H9 (cell line): ENCODE results near the gene PHF12. TPM values are rescaled to one million over a fixed set of nuclear protein-coding genes. Genes with fewer than 3 reads are reported as not detected.

Experiments used
- DNase-seq: peaks from one replicate; pipeline ENCODE4 v3.0.0-alpha.2; 2017
- H2AFZ ChIP-seq: one replicate; pipeline ENCODE4 v1.6.1; 2013; ENCODE audit warnings: mild to moderate bottlenecking, low read length, control low read depth, moderate library complexity
- H2AK5ac ChIP-seq: 2 replicates; pipeline ENCODE4 v1.6.1; 2013; ENCODE audit warnings: low read length, control low read depth, mixed read lengths; ENCODE audit not compliant: insufficient read length
- H2BK120ac ChIP-seq: one replicate; pipeline ENCODE4 v1.6.1; 2013; ENCODE audit warnings: low read depth, mild to moderate bottlenecking, low read length, control low read depth, inconsistent platforms; ENCODE audit not compliant: poor library complexity, severe bottlenecking
- H2BK12ac ChIP-seq: 2 replicates; pipeline ENCODE4 v1.6.1; 2013; ENCODE audit warnings: low read length, control low read depth, mixed read lengths, low read depth; ENCODE audit not compliant: insufficient read length
- H2BK15ac ChIP-seq: 2 replicates; pipeline ENCODE4 v1.6.1; 2013; ENCODE audit warnings: low read depth, low read length, control low read depth
- H2BK20ac ChIP-seq: one replicate; pipeline ENCODE4 v1.6.1; 2013; ENCODE audit warnings: low read depth, mild to moderate bottlenecking, low read length, control low read depth, inconsistent platforms; ENCODE audit not compliant: poor library complexity, severe bottlenecking
- H2BK5ac ChIP-seq: 2 replicates; pipeline ENCODE4 v1.6.1; 2013; ENCODE audit warnings: low read length, control low read depth, mixed read lengths; ENCODE audit not compliant: insufficient read length
- H3K14ac ChIP-seq: 2 replicates; pipeline ENCODE4 v1.6.1; 2013; ENCODE audit warnings: low read length, control low read depth; ENCODE audit not compliant: insufficient read depth
- H3K18ac ChIP-seq: 2 replicates; pipeline ENCODE4 v1.6.1; 2013; ENCODE audit warnings: low read depth, mild to moderate bottlenecking, mixed read lengths, low read length, control low read depth; ENCODE audit not compliant: insufficient read length
- H3K23ac ChIP-seq: 2 replicates; pipeline ENCODE4 v1.6.1; 2013; ENCODE audit warnings: low read length, control low read depth, mixed read lengths, low read depth; ENCODE audit not compliant: insufficient read length
- H3K23me2 ChIP-seq: 2 replicates; pipeline ENCODE4 v1.6.1; 2013; ENCODE audit warnings: low read depth, mild to moderate bottlenecking, mixed read lengths, low read length, control low read depth; ENCODE audit not compliant: insufficient read length, poor library complexity, severe bottlenecking
- H3K27ac ChIP-seq: 2 replicates; pipeline ENCODE4 v1.5.1; 2013; ENCODE audit warnings: low read length, control low read depth, mixed read lengths, low read depth; ENCODE audit not compliant: insufficient read length
- H3K27me3 ChIP-seq: 2 replicates; pipeline ENCODE4 v1.6.1; 2013; ENCODE audit warnings: low read length, control low read depth, inconsistent platforms; ENCODE audit not compliant: insufficient read depth
- H3K4ac ChIP-seq: 2 replicates; pipeline ENCODE4 v1.6.1; 2013; ENCODE audit warnings: low read depth, mild to moderate bottlenecking, control low read depth, inconsistent platforms, low read length, moderate library complexity
- H3K4me1 ChIP-seq: 2 replicates; pipeline ENCODE4 v1.6.1; 2013; ENCODE audit warnings: low read length, control low read depth, inconsistent platforms; ENCODE audit not compliant: insufficient read depth
- H3K4me2 ChIP-seq: 2 replicates; pipeline ENCODE4 v1.6.1; 2013; ENCODE audit warnings: low read length, control low read depth, mixed read lengths; ENCODE audit not compliant: insufficient read length, insufficient read depth
- H3K56ac ChIP-seq: 2 replicates; pipeline ENCODE4 v1.6.1; 2013; ENCODE audit warnings: low read depth, mild to moderate bottlenecking, mixed read lengths, low read length, control low read depth; ENCODE audit not compliant: insufficient read length
- H3K79me1 ChIP-seq: 2 replicates; pipeline ENCODE4 v1.6.1; 2013; ENCODE audit warnings: low read depth, mild to moderate bottlenecking, moderate library complexity, low read length, control low read depth, inconsistent platforms; ENCODE audit not compliant: insufficient read depth, poor library complexity, severe bottlenecking
- H3K79me2 ChIP-seq: 2 replicates; pipeline ENCODE4 v1.6.1; 2013; ENCODE audit warnings: low read length, control low read depth, inconsistent platforms; ENCODE audit not compliant: insufficient read depth
- H3K9ac ChIP-seq: 2 replicates; pipeline ENCODE4 v1.6.1; 2013; ENCODE audit warnings: low read length, control low read depth, mixed read lengths; ENCODE audit not compliant: insufficient read length; ENCODE audit errors: extremely low read depth
- H3K9me3 ChIP-seq: one replicate; pipeline ENCODE4 v1.6.1; 2013; ENCODE audit warnings: low read depth, low read length, inconsistent platforms; ENCODE audit not compliant: control insufficient read depth
- H3T11ph ChIP-seq: one replicate; pipeline ENCODE4 v1.6.1; 2013; ENCODE audit warnings: mild to moderate bottlenecking, low read length, control low read depth, inconsistent platforms
- H4K20me1 ChIP-seq: one replicate; pipeline ENCODE4 v1.6.1; 2013; ENCODE audit not compliant: control insufficient read depth, insufficient read length, insufficient read depth
- H4K5ac ChIP-seq: 2 replicates; pipeline ENCODE4 v1.6.1; 2013; ENCODE audit warnings: low read depth, mild to moderate bottlenecking, mixed read lengths, low read length, control low read depth; ENCODE audit not compliant: insufficient read length
- H4K8ac ChIP-seq: replicated peaks from 2 replicates; pipeline ENCODE4 v1.6.1; 2013; ENCODE audit warnings: low read length, control low read depth, mixed read lengths, low read depth; ENCODE audit not compliant: insufficient read length
- H4K91ac ChIP-seq: 2 replicates; pipeline ENCODE4 v1.6.1; 2013; ENCODE audit warnings: low read depth, mild to moderate bottlenecking, moderate library complexity, mixed read lengths, low read length, control low read depth; ENCODE audit not compliant: insufficient read length
- H3K27ac Mint-ChIP-seq, 3 experiments: 2 replicates in 2 of 3; 3 replicates in 1 of 3; pipeline ENCODE4 v1.8.0; 2020 to 2021; ENCODE audit warnings: mixed read lengths in 3 of 3, mild to moderate bottlenecking in 1 of 3, moderate library complexity in 1 of 3
- H3K27me3 Mint-ChIP-seq: 2 replicates; pipeline ENCODE4 v1.8.0; 2021; ENCODE audit warnings: low read depth, mild to moderate bottlenecking, moderate library complexity, mixed read lengths
- H3K36me3 Mint-ChIP-seq, 3 experiments: 2 replicates in 2 of 3; 3 replicates in 1 of 3; pipeline ENCODE4 v1.8.0; 2020 to 2021; ENCODE audit warnings: low read depth in 3 of 3, mixed read lengths in 3 of 3; ENCODE audit not compliant: insufficient read depth in 1 of 3
- H3K4me1 Mint-ChIP-seq, 2 experiments: 2 replicates each; pipeline ENCODE4 v1.8.0; 2020; ENCODE audit warnings: mixed read lengths in 2 of 2
- H3K4me3 Mint-ChIP-seq, 2 experiments: 2 replicates in 1 of 2; 3 replicates in 1 of 2; pipeline ENCODE4 v1.8.0; 2020 to 2021; ENCODE audit warnings: mild to moderate bottlenecking in 2 of 2, mixed read lengths in 2 of 2, moderate library complexity in 1 of 2
- H3K9me3 Mint-ChIP-seq, 2 experiments: 2 replicates in 1 of 2; 3 replicates in 1 of 2; pipeline ENCODE4 v1.8.0; 2020; ENCODE audit warnings: mild to moderate bottlenecking in 2 of 2, mixed read lengths in 2 of 2, moderate library complexity in 1 of 2
- WGBS: extraction: QIAGEN DNeasy Blood & Tissue Kit; methylation state at CpG from one replicate; pipeline ENCODE4 v1.1.7; 2013; ENCODE audit warnings: missing lambda C conversion rate, low lambda C conversion rate, mixed read lengths; ENCODE audit not compliant: insufficient read length; ENCODE audit errors: extremely low coverage; 5-methylcytosine and 5-hydroxymethylcytosine counted together
- total RNA-seq: library from RNA; stranded (reverse); gene quantifications from 2 replicates; pipeline ENCODE4 v1.2.1, GENCODE V29; 2021
- TF ChIP-seq, protein P1 (sequence below): fragments of 200-600 bp; sonication (generic); conservative IDR thresholded peaks from 3 replicates; pipeline ENCODE4 v1.8.0; 2021; ENCODE audit warnings: antibody characterized with exemption, mild to moderate bottlenecking

Gene PHF12
- total RNA-seq, 1 experiment from 2014 or later, result 62.1 TPM

GRCh38 chr17:28926366-28926765, 25.0 kb downstream of the PHF12 start:
- Histone ChIP-seq H3K14ac (no peak overlapping the region), H4K5ac (no peak overlapping the region), H3K18ac (no peak overlapping the region), H3K27ac (no peak overlapping the region), H2BK20ac (no peak overlapping the region), H3K4ac (no peak overlapping the region), H4K8ac (no peak overlapping the region), H3T11ph (no peak overlapping the region), H3K56ac (no peak overlapping the region), H3K23me2 (no peaks in the 10 kb centered on the region), H3K79me2 (peaks cover 17% of the 10 kb centered on the region; the same call in 1 of the 2 replicates), H4K20me1 (no peaks in the 10 kb centered on the region), H2AFZ (no peak overlapping the region), H3K4me2 (no peak overlapping the region), H2BK120ac (no peak overlapping the region), H3K79me1 (peaks cover 20% of the 10 kb centered on the region), H3K9ac (no peak overlapping the region), H3K27me3 (no peaks in the 10 kb centered on the region), H2BK12ac (no peak overlapping the region), H2BK5ac (no peak overlapping the region), H2BK15ac (no peak overlapping the region), H3K9me3 (no peaks in the 10 kb centered on the region), H2AK5ac (no peak overlapping the region), H3K4me1 (no peaks in the 10 kb centered on the region), H3K23ac (no peak overlapping the region), H4K91ac (no peak overlapping the region)
- peaks cover 40 to 61% (median 56%) of the 10 kb centered on the region in 3 experiments; a peak in 6 of 7 replicates for H3K36me3 Mint-ChIP-seq
- peaks cover 4 to 6% of the 10 kb centered on the region in 2 experiments; a peak in 3 of 4 replicates for H3K4me1 Mint-ChIP-seq
- no peak overlapping the region for H3K4me3 Mint-ChIP-seq
- no peaks in the 10 kb centered on the region for H3K27me3 Mint-ChIP-seq
- no peak for DNase-seq
- TF ChIP-seq, protein P1, sequence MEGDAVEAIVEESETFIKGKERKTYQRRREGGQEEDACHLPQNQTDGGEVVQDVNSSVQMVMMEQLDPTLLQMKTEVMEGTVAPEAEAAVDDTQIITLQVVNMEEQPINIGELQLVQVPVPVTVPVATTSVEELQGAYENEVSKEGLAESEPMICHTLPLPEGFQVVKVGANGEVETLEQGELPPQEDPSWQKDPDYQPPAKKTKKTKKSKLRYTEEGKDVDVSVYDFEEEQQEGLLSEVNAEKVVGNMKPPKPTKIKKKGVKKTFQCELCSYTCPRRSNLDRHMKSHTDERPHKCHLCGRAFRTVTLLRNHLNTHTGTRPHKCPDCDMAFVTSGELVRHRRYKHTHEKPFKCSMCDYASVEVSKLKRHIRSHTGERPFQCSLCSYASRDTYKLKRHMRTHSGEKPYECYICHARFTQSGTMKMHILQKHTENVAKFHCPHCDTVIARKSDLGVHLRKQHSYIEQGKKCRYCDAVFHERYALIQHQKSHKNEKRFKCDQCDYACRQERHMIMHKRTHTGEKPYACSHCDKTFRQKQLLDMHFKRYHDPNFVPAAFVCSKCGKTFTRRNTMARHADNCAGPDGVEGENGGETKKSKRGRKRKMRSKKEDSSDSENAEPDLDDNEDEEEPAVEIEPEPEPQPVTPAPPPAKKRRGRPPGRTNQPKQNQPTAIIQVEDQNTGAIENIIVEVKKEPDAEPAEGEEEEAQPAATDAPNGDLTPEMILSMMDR, result no peak
- no peaks in the 10 kb centered on the region for H3K9me3 Mint-ChIP-seq
- WGBS, result no CpG with 5 or more reads among the region's 2 CpGs
- H3K27ac Mint-ChIP-seq, result no peak overlapping the region
